Lung (tissue), 12 donors: ENCODE results near the gene GATA6. TPM values are rescaled to one million over a fixed set of nuclear protein-coding genes. Genes with fewer than 3 reads are reported as not detected.

Experiments used
- ATAC-seq: fragments of 200-7000 bp; cut with Tn5 transposase; one replicate; pipeline ENCODE4 v1.9.1; 2020; ENCODE audit warnings: moderate number of reproducible peaks; ENCODE audit not compliant: insufficient read depth, low FRiP score
- DNase-seq, 3 donors: peaks; one replicate each; pipeline ENCODE4 v3.0.0-alpha.2; 2013 to 2017
- H3K27ac ChIP-seq, 2 donors: one replicate each; pipeline ENCODE4 v1.5.1; 2013; ENCODE audit warnings: mild to moderate bottlenecking in 2 of 2, moderate library complexity in 2 of 2, control low read depth in 1 of 2, inconsistent platforms in 1 of 2, low read depth in 1 of 2, low read length in 1 of 2
- H3K27me3 ChIP-seq, 3 donors: one replicate each; pipeline ENCODE4 v1.5.1; 2013; ENCODE audit warnings: low read length in 2 of 3; ENCODE audit not compliant: control insufficient read depth in 3 of 3, insufficient read depth in 3 of 3
- H3K36me3 ChIP-seq, 4 donors: one replicate each; pipeline ENCODE4 v1.5.1; 2013; ENCODE audit warnings: low read length in 4 of 4, mild to moderate bottlenecking in 1 of 4, moderate library complexity in 1 of 4; ENCODE audit not compliant: control insufficient read depth in 4 of 4, insufficient read depth in 4 of 4
- H3K4me1 ChIP-seq, 5 donors: one replicate each; pipeline ENCODE4 v1.5.1; 2013; ENCODE audit warnings: low read length in 5 of 5, mild to moderate bottlenecking in 2 of 5, moderate library complexity in 1 of 5; ENCODE audit not compliant: control insufficient read depth in 5 of 5, insufficient read depth in 5 of 5
- H3K4me3 ChIP-seq: one replicate; pipeline ENCODE4 v1.5.1; 2013; ENCODE audit warnings: mild to moderate bottlenecking, control low read depth, moderate library complexity
- H3K9ac ChIP-seq, 2 donors: one replicate each; pipeline ENCODE4 v1.5.1; 2013; ENCODE audit warnings: low read length in 2 of 2, control low read depth in 1 of 2; ENCODE audit not compliant: insufficient read depth in 1 of 2
- H3K9me3 ChIP-seq, 4 donors: one replicate each; pipeline ENCODE4 v1.5.1; 2013; ENCODE audit warnings: low read length in 3 of 4, mild to moderate bottlenecking in 1 of 4, moderate library complexity in 1 of 4; ENCODE audit not compliant: control insufficient read depth in 4 of 4, insufficient read depth in 3 of 4
- WGBS, 2 donors: extraction: QIAGEN DNeasy Blood & Tissue Kit; methylation state at CpG; one replicate each; pipeline ENCODE4 v1.1.7; 2013; 5-methylcytosine and 5-hydroxymethylcytosine counted together
- polyA plus RNA-seq, 2 donors: library from polyadenylated mRNA; stranded (reverse); fragments of 200-250 nt; gene quantifications; one replicate each; pipeline ENCODE4 v1.2.1, GENCODE V29; 2013
- total RNA-seq, 2 donors: library from RNA; depleted of rRNA in 1 of 2; stranded (reverse); fragments of >200 nt in 1 of 2; gene quantifications; one replicate each; pipeline ENCODE4 v1.2.1, GENCODE V29; 2014 to 2021
- TF ChIP-seq, protein P1 (sequence below): IDR thresholded peaks from 2 replicates; pipeline ENCODE4 v1.5.1; 2012; ENCODE audit warnings: mild to moderate bottlenecking; ENCODE audit errors: control extremely low read depth, extremely low read depth
- donor health status: control.
- donor health status: control.
- donor health status: Bipolar disorder and iron deficiency.
- donor health status: healthy.
- donor health status: DM: yes; HTN: yes; CAD: no.

GATA6 gene
- total and polyA plus RNA-seq, 4 donors = 11.3 to 34.3 (median 21.8) TPM

DNA sequence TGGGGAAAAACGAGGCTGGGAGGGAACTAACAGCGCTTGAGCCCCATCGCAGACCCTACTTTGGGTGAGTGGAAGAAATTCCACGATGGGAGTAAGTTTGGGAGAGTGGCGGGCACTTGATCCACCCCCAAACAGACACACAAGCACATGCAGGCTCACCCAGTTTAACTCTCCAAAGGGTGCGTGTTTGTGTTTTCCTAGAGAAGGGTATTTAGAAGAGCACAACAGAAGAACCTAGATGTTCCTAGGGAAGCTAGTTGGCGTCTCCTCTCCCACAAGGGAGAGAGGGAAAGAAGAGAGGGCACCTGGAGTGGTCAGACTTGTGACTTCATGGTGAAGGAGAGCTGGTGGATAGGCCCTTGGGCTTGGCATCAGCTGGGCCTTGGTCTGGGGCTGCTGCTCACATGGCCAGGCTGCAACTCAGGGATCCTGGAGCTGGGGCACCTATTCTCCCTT, 3.2 kb downstream of the GATA6 start:
- Histone ChIP-seq H3K4me3 (peak overlapping the region; percentile 79), H3K4me1 (peaks cover 0 to 52% (median 0%) of the 10 kb centered on the region in 5 donors), H3K9ac (peak overlapping the region; percentile 68 to 75), H3K9me3 (peaks cover 0 to 1% (median 0%) of the 10 kb centered on the region in 4 donors), H3K36me3 (peaks cover 2 to 37% (median 8%) of the 10 kb centered on the region in 4 donors), H3K27ac (peak overlapping the region; percentile 69 to 99), H3K27me3 (peaks cover 0 to 2% (median 0%) of the 10 kb centered on the region in 3 donors)
- no peak for ATAC-seq
- TF ChIP-seq, protein P1, sequence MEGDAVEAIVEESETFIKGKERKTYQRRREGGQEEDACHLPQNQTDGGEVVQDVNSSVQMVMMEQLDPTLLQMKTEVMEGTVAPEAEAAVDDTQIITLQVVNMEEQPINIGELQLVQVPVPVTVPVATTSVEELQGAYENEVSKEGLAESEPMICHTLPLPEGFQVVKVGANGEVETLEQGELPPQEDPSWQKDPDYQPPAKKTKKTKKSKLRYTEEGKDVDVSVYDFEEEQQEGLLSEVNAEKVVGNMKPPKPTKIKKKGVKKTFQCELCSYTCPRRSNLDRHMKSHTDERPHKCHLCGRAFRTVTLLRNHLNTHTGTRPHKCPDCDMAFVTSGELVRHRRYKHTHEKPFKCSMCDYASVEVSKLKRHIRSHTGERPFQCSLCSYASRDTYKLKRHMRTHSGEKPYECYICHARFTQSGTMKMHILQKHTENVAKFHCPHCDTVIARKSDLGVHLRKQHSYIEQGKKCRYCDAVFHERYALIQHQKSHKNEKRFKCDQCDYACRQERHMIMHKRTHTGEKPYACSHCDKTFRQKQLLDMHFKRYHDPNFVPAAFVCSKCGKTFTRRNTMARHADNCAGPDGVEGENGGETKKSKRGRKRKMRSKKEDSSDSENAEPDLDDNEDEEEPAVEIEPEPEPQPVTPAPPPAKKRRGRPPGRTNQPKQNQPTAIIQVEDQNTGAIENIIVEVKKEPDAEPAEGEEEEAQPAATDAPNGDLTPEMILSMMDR = no peak
- 33 to 64% methylated on average over 7 of the region's 7 CpGs for WGBS, 2 donors
- DNase-seq = peak; percentile 37 to 68 (median 56)

DNA sequence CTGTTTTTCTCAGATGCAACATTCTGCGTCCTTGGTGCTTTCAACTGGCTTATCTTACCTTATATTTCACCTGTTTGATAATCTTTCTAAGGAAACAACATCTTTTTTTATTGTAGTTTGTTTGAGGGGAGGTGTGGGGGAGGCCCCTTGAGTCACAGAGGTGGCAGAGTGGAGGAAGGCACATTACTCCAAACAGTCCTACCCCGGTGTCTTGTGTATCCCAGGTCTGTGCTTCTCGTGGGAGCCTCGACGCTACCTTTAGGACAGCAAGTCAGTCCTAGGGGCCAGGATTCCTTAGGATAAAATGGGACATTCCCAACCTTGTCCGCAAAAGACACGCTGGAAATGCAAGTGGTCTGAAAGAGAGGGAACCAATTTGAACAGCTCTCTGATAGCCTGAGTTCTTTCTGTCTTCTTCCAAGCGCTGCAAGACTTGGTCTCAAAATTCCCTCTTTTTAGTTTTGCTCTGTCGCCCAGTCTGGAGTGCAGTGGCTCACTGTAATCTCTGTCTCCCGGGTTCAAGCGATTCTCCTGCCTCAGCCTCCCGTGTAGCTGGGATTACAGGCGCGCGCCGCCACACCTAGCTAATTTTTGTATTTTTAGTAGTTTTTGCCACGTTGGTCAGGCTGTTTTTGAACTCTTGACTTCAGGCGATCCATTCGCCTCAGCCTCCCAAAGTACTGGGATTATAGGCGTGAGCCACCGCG, 4.0 kb downstream of the GATA6 start:
- H3K27ac ChIP-seq = peak overlapping the region; percentile 79 to 99
- no peak for ATAC-seq
- peak overlapping the region; percentile 68 to 75 for H3K9ac ChIP-seq
- H3K9me3 ChIP-seq = peaks cover 0 to 1% (median 0%) of the 10 kb centered on the region in 4 donors
- peak overlapping the region; percentile 54 for H3K4me3 ChIP-seq
- TF ChIP-seq, protein P1 = no peak
- peaks cover 2 to 38% (median 8%) of the 10 kb centered on the region in 4 donors for H3K36me3 ChIP-seq
- H3K4me1 ChIP-seq = peaks cover 0 to 56% (median 0%) of the 10 kb centered on the region in 5 donors
- DNase-seq = peak in 2 of 3 donors; percentile 48 to 64
- H3K27me3 ChIP-seq = no peaks in the 10 kb centered on the region
- 52 to 62% methylated on average over 22 of the region's 22 CpGs for WGBS, 2 donors

DNA sequence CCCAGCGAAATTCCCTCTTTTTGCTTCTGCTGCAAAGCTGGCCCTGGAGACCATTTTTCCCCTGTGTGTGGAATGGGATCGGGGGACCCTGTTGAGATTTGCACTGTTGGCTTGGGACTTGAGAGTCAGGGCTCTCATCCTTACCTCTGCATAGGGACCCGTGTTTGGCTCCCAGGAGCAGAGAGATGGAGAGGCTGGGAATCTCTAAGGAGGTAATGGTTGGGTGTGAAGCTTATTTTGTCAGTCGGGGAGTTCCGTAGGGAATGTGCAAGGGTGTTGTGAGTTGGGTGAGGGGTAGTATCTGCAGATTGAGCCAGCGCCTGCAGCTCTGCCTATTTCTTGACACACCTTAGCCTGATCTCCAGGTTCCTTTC, 4.5 kb downstream of the GATA6 start:
- H3K27ac ChIP-seq = peak overlapping the region; percentile 79 to 99

More for the DNA sequence above, 4.5 kb downstream of the GATA6 start:
- 38 to 57% methylated on average over 6 of the region's 6 CpGs for WGBS, 2 donors
- DNase-seq (peak; percentile 32 to 70 (median 60)), ATAC-seq (no peak)
- peaks cover 0 to 1% (median 0%) of the 10 kb centered on the region in 4 donors for H3K9me3 ChIP-seq
- peaks cover 2 to 38% (median 8%) of the 10 kb centered on the region in 4 donors for H3K36me3 ChIP-seq
- H3K27me3 ChIP-seq = no peaks in the 10 kb centered on the region
- peak overlapping the region; percentile 75 to 81 for H3K9ac ChIP-seq
- peak overlapping the region; percentile 44 for H3K4me3 ChIP-seq
- H3K4me1 ChIP-seq = peaks cover 0 to 59% (median 3%) of the 10 kb centered on the region in 5 donors
- TF ChIP-seq, protein P1 = no peak
